GM03348 (cell line): ENCODE results near the gene EFCAB14.
"Not testable (repeated sequence)": the region's sequence is repeated elsewhere in the genome, so short reads cannot be mapped to it uniquely, and the experiment has no call there.

Experiments
- DNase-seq: peaks from one replicate; pipeline ENCODE4 v3.0.0; 2012; ENCODE audit warnings: low spot score

EFCAB14 gene

GRCh38 chr1:46723901-46724300 lies 5.0 kb upstream of the EFCAB14 start:
- no peak for DNase-seq

- DNase-seq = no peak
These were observed 2.8 kb upstream of the EFCAB14 start for GRCh38 chr1:46721686-46722205.

- no peak for DNase-seq
These were observed 2.3 kb upstream of the EFCAB14 start for GRCh38 chr1:46721204-46721603.

GRCh38 chr1:46720319-46720718 lies 1.4 kb upstream of the EFCAB14 start:
- DNase-seq = not testable (repeated sequence)

GRCh38 chr1:46719689-46720088 lies 775 bp upstream of the EFCAB14 start:
- DNase-seq = no peak

GRCh38 chr1:46718340-46718726 lies 581 bp downstream of the EFCAB14 start:
- DNase-seq = peak; percentile 37

- DNase-seq = no peak
These were observed 1.3 kb downstream of the EFCAB14 start for GRCh38 chr1:46717654-46718053.

- DNase-seq = no peak
These were observed 3.9 kb downstream of the EFCAB14 start for GRCh38 chr1:46714976-46715375.

GRCh38 chr1:46708121-46708520 lies 10.8 kb downstream of the EFCAB14 start:
- no peak for DNase-seq

- no peak for DNase-seq
These were observed 13.5 kb downstream of the EFCAB14 start for GRCh38 chr1:46705408-46705807.

- no peak for DNase-seq
These were observed 14.8 kb downstream of the EFCAB14 start for GRCh38 chr1:46703927-46704641.

- DNase-seq = no peak
These were observed 19.2 kb downstream of the EFCAB14 start for GRCh38 chr1:46699666-46700065.

- no peak for DNase-seq
These were observed 21.9 kb downstream of the EFCAB14 start for GRCh38 chr1:46697053-46697452.

- DNase-seq = not testable (repeated sequence)
These were observed 24.2 kb downstream of the EFCAB14 start for GRCh38 chr1:46694676-46695075.

- no peak for DNase-seq
These were observed 25.8 kb downstream of the EFCAB14 start for GRCh38 chr1:46692811-46693770.

GRCh38 chr1:46691997-46692790 lies 26.7 kb downstream of the EFCAB14 start:
- peak; percentile 26 for DNase-seq

GRCh38 chr1:46690931-46691421 lies 27.9 kb downstream of the EFCAB14 start:
- DNase-seq = no peak

GRCh38 chr1:46689897-46690296 lies 29.0 kb downstream of the EFCAB14 start:
- no peak for DNase-seq

- no peak for DNase-seq
These were observed 29.6 kb downstream of the EFCAB14 start for GRCh38 chr1:46689356-46689755.

- DNase-seq = no peak
These were observed 30.9 kb downstream of the EFCAB14 start for GRCh38 chr1:46687921-46688509.

- peak; percentile 30 for DNase-seq
These were observed 31.7 kb downstream of the EFCAB14 start for GRCh38 chr1:46687093-46687659.
